GM20431 (cell line): Measurements from ENCODE around the gene SLC2A1.

ENCODE experiments used
- in situ Hi-C: fragments of 300-500 bp; cut with MseI, MboI; formaldehyde crosslinking; loops from one replicate; pipeline ENCODE4 v1.15.0; 2020; ENCODE audit warnings: low sequenced_read_pairs; ENCODE audit not compliant: unreplicated experiment

SLC2A1 gene

DNA sequence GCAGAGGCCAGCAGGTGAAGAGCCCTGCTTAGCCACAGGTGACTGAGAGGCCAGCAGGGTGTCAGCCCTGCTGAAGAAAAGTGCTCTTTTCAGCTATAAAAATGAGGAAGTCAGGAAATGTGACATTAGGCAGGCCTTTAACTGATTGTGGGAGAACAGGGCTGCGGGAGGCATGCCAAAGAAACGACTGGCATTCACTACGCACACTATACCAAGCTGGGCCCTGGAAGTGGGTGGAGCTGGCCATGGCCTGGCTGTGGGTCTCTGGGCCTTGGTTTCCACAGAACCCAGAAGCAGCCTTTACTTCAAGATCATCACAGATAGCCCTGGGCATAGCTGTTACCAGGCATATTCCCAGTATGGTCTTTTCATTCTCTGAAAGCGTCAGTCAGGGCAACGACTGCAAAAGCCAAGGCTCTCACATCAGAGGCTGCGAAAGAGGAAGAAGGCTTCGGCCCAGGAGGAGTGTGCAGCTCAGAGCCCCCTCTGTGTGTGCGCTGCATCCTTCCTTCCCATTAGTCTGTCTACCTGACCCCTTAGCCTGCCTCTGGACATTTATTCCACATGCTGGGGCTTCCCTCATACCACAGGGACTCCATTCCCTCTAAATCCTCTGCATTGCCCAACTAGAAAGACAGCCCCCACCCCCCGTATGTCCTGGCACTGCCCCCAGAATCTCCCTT lies 14.3 kb downstream of the SLC2A1 start:
- in situ Hi-C loops, result no loop called here

DNA sequence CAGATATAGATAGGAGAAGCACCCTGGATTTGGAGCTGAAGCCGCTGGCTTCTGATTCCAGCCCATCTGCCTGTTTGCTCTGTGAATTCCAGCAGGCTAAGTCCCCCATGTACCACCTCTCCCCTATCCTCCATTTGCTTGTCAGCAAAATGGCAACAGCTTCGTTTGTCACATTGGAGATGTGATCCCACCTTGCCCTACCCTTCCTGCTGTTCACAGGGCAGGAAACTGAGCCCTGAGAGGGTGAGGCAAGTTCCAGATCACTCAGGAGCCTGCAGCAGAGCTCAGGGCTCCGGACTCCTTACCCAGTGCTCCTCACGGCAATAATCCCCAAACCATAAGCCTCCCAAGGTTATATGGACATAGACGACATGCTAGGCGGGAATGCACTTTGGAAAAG lies 14.9 kb downstream of the SLC2A1 start:
- in situ Hi-C loops, result no loop called here

DNA sequence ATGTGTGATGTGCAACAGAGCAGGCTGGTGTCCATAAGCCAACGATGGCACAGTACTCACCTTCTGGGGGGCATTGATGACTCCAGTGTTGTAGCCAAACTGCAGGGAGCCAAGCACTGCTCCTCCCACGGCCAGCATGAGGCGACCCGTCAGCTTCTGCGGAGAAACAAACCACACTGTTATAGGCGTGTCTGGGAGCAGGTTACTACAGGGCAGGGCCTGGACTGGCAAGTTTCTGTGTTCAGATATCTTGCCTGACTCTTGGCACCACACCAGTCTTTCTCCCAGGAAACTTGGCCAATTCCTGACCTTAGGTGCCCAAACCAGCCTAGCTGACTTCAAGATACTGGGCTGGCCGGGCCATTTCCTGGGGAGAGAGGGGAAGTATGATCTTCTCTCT lies 15.5 kb downstream of the SLC2A1 start:
- in situ Hi-C loops, result no loop called here

DNA sequence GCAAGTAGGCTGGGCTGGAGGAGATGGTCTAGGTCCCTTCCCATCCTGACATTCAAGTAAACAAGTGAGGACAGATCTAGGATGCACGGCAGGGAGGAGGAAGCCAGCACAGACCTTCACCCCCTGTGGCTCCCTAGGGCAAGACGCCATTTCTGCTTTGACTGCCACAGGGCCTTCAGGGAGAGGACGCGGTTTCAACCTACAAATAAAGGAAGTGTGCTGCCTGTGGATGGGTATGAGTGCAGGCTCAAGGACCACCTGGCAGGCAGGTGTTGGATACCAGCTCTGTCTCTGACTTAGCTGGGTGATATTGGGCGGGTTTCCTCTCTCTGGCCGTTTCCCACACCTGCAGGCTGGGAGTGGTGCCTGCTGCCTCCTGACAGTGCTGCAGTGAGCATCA lies 16.2 kb downstream of the SLC2A1 start:
- in situ Hi-C loops, result no loop called here

DNA sequence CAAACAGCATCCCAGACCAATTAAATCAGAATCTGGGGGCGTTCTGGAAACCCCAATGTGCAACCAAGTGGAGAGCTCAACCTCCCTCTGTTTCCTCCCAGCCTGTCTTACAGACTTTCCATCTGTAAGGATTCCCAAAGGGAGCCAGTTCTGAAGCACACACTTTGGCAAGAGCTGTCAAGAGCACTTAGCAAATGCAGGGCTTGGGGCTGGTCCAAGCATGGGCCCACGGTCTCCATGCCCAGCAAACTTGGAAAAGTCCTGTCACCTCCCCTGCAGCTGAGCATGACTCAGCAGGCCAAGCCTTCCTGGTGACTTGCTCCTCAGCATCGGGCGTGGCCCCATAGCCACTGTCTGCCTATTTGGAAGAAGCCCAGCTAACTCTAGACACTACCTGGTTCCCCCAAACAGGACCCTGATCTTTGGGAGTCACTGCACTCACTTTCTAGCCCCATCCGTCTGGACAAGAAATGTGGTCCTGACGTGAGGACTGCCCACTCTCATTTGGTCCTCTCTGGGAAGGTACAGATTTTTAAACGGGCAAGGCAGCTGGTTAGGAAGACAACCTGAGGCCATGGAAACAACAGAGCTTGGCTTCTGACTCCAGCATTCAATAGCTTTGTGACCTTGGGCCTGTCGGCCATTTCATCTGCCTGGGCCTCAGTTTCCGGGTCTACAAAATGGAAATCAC lies 16.9 kb downstream of the SLC2A1 start:
- in situ Hi-C loops, result no loop called here

DNA sequence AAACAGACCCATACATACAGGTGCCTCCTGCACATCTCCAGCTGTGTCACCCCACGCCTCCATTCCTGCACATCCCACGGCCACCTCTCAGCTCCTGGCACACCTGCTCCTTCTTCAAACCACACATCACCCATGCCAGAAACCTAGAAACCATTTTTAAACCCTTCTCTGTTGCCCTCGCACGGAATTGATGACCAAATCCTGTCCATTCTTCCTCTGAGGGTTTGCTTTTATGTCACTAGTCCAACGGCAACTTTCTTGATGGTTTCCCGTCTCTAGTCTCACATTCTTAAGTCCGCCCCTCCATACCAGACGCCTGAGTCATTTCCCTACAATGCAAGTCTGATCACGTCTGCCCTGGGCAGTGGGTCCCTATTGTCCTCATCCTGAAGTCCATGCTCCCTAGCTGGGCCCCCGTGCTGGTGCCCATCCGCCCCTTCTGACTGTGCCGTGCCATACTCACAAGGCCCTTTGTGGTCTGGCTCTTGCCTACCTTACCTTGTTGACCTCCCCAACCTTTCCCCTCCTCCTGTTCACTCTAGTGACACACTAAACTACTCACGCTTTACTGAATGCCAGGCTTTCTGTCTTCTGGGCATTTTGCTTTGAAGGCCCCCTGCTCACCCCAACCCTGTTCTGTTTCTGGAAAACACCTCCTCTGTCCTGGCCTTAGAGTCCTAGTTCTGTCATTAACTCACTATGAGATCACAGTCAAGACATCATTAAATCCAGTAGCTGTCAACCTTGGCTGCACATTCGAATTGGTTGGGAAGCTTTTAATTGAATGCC lies 17.6 kb downstream of the SLC2A1 start:
- in situ Hi-C loops, result no loop called here

DNA sequence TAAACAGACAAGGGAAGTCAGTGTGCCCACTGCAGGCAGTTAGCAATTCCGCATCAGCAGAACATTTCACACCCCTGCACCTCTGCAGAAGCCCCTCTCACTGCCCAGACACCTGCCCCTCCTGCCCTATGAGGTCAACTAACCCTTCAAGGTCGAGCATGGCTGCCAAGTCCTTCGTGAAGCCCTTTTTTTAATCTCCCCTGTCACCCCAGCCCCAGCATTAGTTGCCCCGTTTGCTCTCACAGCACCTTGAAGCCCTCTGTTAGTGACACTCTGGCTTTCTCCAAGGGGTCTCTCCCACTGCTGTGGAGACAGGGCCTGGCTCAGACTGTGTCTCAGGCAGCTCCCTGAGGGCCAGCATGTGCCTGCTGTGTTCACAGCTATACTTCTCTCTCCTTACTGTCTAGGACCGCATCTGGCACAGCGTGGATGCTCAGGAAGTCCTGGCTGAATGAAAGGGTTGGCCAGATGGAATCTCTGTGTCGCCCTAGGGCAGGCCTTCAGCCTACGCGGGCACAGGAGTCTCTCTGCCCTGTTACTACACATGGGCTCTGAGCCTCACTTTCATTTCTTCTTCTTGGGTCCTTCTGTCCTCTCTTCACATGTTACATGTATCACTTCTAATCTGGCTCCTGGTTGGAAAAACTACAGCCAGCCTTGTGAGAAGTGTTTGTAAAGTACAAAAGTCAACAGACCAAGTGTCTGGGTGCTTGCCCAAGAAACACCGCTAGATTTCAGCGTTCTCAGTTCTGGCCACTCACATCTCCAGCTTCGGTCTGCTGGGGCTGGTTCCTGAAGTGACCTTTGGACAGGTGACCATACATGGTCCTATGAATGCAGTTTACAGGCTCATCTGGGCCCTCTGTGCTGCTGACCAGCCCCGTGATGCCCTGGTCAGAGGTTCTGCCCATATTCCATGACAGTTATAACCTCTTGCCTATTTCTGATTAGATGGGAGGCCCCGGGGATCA lies 19.7 kb downstream of the SLC2A1 start:
- in situ Hi-C loops, result no loop called here

DNA sequence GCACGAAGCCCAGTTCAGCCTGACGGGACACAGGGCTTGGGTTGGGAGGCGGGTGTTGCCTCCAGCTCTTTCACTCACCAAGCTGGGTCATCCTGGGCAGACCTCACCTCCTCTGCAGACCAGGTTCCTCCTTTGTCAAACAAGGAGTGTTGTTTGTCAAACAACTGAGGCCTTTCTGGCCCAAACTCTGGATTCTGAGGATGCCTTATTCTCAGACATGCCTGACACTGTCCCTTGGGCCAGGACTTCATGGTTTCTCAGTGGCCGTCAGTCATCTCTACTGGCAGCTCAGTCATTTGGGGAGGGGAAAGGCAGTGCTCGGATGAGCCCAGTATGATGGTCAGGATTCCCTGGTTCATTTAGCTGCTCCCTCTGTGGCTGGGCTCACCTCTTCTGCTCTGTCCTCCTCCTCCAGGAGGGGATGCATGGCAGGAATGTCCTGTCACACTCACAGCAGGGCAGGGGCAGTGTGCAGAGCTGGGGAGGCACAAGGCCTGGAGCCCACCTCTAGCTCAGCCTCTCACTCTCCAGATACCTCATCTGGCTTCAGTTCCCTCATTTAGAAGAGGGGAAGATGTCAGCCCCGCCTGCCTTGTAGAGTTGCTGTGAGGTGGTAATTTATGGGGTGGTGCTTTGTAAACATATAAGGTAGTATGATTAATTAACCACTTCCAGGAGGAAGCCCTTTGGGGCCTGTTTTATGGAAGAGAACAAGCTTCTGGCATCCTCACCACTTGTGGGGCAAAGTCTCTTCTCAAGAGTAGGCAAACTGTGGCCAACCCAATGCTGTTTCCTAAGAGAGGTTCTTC lies 20.6 kb downstream of the SLC2A1 start:
- in situ Hi-C loops, result no loop called here

DNA sequence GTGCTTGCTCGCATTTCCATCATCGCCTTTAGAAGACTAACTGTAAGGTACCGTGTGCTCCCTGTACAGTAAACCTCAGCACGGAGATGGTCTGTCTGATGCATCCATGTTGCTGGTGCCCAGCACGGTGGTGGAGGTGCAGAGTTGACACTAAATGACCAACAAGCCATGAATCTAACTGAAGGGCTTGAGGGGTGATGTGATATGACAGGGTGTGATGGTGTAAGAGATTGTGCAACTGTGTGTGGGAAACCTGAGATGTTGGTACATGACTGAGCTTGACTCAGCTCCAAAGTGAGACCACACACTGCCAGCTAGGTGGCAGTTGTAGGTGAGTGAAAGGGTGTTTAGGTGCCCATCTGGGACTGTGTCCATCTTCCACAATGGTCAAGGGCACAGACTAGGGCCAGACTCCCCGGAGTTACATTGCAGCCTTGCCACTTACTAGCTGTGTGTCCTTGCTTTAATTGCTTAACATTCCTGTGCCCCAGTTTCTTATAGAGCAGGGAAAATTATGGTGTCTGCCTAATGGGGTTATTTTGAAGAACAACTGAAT lies 21.4 kb downstream of the SLC2A1 start:
- in situ Hi-C loops, result no loop called here

DNA sequence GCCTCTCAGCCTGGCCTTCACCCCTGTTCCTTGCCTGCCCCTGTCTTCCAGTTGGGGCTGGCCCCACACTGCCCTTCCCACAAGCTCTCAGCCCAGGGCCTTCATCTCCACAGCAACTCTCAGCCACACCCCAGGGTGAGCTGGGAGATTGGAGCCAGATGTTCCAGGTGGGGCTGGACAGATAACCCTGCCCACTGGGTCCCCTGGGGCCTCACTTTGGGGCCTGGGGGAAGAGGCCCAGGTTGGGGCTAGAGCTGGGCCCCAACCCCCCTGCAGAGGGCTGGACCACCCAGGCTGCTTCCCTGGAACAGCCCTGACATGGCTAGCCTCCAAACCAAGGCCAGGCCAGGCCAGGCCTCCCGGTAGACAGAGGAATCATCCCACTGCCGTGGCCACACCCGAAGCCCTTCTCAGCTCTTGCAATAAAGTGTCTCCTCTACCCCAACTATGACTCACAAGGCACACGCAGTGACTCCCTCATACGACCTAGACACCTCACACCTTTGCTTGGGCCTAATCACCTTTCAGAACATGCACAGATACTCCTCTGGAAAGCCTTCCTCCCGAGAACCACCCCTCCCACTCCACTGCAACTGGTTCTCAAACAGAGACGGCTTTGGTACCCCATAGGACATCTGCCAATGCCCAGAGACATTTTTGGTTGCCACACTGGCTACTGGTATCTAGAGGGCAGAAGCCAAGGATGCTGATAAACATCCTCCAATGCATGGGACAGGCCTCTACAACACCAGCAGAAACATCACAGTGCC lies 22.2 kb downstream of the SLC2A1 start:
- in situ Hi-C loops, result no loop called here

DNA sequence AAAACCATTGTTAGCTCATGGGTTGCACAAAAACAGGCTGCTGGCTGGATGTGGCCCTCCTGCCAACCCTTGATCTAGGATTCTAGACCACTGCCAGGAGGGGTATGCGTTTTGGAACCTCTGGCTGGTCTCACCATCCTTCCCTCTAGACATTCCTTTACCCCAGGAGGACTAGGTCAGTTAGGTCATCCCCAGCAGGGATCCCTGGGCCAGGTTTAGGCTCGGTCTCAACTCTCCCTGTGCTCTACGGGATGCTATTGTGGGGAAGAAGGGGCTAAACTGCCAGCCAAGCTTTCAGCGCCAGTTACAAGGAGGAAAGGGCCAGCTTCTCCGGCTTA lies 22.7 kb downstream of the SLC2A1 start:
- in situ Hi-C loops, result no loop called here

DNA sequence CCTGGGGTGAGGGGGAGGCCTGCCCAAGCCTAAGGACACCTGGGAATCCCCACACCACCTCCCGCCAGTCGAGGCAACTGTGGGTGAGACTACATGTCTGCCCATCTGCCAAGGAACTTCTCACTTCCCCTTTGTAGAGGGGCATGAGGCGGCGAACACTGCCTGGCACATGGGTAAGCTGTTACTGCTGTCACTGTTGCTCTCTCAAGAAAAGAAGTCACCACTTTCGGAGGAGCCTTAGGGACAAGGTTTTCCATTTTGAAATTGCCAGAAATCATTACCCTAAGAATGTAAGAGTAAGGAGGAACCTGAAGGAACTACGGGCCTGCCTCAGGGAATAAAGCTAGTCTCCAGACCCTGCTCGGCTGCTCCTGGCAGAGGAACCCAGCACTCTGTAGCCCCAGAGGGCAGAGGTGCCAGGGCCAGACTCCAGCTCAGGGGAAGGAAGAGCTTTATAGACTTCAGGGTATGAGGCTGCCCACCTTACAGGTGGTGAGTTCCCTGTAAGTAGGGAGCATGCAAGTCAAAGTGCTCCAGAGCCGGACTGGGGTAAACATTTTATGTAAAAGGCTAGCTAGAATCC lies 23.3 kb downstream of the SLC2A1 start:
- in situ Hi-C loops, result no loop called here

DNA sequence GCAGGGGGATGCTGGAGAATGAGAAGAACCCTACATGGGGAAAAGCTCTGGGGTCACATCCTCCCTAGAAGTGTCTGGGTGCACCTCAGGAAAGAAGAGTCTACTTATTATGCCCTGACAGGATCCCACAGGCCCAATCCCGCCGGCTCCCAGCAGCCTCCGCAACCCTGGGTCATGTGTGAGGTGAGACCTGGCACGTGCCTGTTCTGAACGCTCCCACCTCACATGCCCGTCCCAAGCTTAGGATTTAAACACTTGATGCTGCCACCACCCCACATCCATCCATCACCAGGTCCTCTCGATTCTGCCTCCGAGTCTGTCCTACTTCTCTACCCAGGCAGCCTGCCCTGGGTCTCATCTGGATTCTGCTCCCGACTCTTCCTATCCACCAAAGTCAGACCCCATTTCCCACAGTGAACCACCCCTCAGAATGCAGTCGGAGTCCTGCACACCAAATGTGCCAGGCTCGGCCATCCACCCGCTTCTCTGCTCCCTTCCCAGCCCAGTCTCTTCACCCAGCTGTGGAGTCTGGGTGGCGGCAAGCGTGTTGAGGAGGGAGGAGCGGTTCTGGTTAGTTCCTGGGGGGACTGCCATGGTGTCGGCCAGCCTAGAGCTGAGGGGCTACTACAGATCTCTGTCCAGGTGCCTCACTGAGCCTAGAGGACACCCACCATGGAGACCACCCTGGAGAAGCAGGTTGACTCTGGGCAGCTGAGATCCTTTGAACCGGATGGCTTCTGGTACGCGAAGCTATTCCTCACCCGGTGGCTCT lies 23.9 kb downstream of the SLC2A1 start:
- in situ Hi-C loops, result no loop called here

DNA sequence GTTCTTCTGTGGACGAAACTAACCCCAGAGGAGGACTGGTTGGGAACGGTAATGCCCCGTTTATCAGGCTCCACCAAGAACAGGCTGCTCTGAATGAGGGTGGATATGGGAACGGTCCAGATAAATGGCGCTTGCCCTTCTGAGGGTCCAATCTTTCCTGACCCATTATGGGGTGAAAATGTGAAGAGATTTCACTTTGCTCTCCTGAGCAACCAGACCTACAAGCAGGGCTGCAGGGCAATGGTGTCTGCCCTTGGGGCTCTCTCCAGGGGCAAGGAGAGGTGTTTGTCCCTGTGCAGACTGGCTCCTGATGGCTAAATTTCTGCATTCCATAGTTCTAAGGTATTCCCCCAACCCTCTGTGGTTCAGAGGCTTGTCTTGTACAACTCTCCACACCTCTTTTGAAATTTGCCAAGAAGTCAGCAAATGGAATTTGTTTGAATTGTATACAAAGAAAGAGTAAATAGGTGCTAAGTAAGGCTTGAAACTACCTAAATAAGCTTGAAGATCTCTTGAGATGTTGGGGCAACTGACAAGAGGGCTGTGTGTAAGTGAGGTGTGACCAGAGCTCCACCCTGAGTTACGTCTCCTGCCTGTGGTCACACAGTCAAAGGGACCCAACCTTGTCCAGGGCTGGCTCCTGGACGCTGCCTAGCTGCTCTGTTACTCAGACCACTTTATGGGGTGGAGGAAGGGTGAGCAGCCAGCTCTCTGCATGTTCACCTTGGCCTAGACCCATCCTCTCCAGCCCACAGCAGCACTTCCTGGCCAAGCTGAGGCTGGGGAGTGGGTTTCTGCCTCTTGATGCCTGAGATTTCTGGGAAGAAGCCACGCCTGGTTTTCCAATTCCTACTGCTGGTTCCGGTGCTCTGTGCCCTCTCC lies 24.8 kb downstream of the SLC2A1 start:
- in situ Hi-C loops, result no loop called here

DNA sequence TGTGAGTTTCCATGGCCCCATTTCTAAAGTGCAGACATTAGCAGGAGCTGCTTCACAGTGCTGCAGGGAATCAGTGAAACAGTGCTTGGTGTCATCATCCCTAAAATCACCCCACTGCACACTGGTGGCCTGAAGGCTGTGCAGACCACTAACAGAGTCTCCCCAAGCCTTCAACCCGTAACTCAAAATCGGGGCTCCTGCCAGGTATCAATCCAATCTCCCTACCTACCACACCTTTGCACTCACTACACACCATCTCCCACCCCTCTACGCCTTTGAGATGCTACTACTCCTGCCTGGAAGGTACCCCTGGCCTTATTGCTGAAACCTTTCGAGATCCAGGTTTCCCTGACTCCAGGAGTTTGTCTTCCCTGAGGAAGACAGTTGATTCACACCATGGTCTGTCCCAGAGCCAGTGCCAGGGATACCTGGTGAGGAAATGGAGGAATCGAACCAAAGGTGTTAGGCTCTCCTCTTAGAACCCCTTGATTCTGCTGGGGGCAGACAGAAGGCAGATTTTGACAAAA lies 25.5 kb downstream of the SLC2A1 start:
- in situ Hi-C loops, result no loop called here

DNA sequence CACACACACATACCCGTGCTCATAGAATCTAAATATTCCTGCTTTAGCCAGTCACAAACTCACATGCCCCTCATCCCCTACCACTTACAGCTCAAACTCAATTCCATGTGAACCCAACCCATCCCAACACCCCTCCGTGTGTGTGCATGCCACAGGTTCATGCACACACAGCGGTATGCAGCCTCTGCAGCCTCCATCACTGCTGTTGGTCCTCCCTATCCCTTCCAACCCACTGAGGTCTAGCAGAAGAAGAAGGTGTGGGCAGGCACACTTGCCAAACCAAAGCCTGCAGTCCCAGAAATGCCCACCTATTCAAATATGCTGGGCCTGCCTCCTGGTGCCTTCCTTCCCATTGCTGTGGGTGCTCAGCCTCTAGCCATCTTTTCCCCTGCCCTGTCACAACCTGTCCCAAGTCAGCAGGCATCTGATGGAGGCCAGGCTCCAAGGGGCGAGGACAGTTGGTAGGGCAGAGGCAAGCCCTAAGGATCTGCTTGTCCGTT lies 26.2 kb downstream of the SLC2A1 start:
- in situ Hi-C loops, result no loop called here
